ENCODE measurements around the gene C5orf47. TPM values are rescaled to one million over a fixed set of nuclear protein-coding genes. Genes with fewer than 3 reads are reported as not detected.
A peak's percentile ranks its signal among the peaks of the same experiment; 100 is the strongest.

The C5orf47 gene
- total RNA-seq, 6 experiments from 2014 or later: not detected

DNA sequence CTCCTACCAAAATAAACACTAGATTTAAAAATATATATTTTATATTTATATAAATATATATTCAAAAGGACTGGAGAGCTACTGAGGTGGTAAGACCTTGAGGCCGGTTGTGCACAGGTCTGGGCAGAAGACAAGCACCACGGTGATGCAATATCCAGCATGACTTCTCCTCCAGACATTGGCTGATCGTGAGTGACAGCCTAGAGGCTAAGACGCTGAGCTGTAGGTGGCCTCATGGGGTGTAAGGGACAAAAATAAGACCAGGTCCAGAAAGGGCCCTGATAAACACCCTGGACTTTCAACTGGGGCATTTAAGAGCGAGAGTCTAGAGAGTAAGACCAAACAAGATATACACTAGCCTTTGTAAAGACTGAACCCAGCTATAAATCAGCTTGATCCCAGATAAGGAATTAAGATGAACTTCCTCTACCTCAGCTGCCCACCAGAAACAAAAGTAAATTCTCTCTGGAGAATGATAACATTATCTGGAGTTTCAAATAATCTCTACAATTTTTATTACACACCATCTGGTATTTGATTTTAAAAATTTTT, 14.2 kb upstream of the C5orf47 start:
- Histone ChIP-seq H3K36me3 (no peaks in the 10 kb centered on the region), H3K27me3 (no peaks in the 10 kb centered on the region)

DNA sequence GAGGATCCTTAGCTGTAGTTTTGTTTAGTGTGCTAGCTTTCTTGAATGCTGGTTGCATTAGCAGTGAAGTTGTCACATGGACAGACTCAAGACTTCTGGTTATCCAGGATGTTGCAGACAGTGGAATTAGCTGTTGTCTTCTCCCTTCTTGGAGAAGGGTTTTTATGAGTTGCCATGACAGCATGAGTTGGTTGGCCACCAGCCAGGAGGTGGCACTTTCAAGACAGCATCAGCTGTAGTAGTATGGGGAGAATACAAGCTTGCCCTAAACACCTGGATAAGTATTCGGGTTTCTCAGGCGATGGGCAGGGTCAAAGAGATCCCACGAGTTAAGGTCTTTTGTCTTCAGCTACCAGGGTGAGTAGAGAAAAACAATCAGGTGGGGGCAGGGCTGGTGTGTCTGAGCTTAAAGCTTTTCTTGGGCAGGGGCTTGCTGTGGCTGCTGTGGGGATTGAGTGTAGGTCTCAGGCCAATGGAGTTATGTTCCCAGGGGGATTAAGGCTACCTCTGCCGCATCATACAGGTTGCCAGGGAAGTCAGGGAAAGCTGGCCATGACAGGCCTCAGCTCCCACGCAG, 7.7 kb upstream of the C5orf47 start:
- DNase-seq (no peak), ATAC-seq (no peak)
- no peak overlapping the region for H3K4me3 ChIP-seq
- intact Hi-C loops (cut with DNase I): loop anchor here in 1 of 2 donors (5.0 kb wide), 1 partner anchor 364 kb away; the partner anchor contains the start of gene BOD1
- H3K9me3 ChIP-seq: no peaks in the 10 kb centered on the region
- H3K36me3 ChIP-seq: no peaks in the 10 kb centered on the region
- WGBS (ENCODE audit: insufficient coverage, low coverage, low lambda C conversion rate, missing lambda C conversion rate): no CpG with 5 or more reads among the region's 5 CpGs
- H3K27me3 ChIP-seq: no peaks in the 10 kb centered on the region
- no peak overlapping the region for H3K27ac ChIP-seq
- TF ChIP-seq POLR2A (IDR thresholded peaks at IDR 0.05): no peak
- TF ChIP-seq, protein P1, sequence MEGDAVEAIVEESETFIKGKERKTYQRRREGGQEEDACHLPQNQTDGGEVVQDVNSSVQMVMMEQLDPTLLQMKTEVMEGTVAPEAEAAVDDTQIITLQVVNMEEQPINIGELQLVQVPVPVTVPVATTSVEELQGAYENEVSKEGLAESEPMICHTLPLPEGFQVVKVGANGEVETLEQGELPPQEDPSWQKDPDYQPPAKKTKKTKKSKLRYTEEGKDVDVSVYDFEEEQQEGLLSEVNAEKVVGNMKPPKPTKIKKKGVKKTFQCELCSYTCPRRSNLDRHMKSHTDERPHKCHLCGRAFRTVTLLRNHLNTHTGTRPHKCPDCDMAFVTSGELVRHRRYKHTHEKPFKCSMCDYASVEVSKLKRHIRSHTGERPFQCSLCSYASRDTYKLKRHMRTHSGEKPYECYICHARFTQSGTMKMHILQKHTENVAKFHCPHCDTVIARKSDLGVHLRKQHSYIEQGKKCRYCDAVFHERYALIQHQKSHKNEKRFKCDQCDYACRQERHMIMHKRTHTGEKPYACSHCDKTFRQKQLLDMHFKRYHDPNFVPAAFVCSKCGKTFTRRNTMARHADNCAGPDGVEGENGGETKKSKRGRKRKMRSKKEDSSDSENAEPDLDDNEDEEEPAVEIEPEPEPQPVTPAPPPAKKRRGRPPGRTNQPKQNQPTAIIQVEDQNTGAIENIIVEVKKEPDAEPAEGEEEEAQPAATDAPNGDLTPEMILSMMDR (IDR thresholded peaks at IDR 0.05): no peak
- no peaks in the 10 kb centered on the region for H3K4me1 ChIP-seq

More for the DNA sequence above, 14.2 kb upstream of the C5orf47 start:
- WGBS (ENCODE audit: insufficient coverage, low coverage, low lambda C conversion rate, missing lambda C conversion rate): 73% methylated on average over 4 of the region's 5 CpGs
- H3K4me1 ChIP-seq: peaks cover 0 to 12% (median 2%) of the 10 kb centered on the region in 4 donors
- intact Hi-C loops (cut with DNase I): loop anchor here (5.0 kb wide), 1 partner anchor 352 kb away; no protein-coding TSS in a partner anchor
- H3K9me3 ChIP-seq: no peaks in the 10 kb centered on the region
- H3K27ac ChIP-seq: no peak overlapping the region
- ATAC-seq (no peak), DNase-seq (no peak)
- no peak for TF ChIP-seq POLR2A (IDR thresholded peaks at IDR 0.05)
- TF ChIP-seq, protein P1 (IDR thresholded peaks at IDR 0.05): no peak
- H3K4me3 ChIP-seq: no peak overlapping the region

DNA sequence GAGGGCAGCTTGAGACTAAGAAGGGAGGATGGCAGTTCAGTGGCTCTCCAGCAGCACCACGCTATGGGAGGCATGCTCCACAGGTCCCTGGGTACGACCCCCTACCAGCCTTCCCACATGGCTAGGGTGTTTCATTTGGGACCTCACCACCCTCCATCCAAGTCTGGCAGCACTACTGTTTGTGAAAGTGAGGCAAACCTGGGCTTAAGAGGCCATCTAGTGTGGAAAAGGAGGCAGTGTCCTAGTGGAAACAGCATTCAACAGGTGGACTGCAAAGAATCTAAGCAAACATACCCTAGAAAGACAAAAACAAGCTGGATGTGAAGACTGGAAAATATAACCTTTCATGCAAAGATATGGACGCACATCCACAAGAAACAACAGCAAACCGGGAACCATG, 4.8 kb upstream of the C5orf47 start:
- Histone ChIP-seq H3K9me3 (no peaks in the 10 kb centered on the region), H3K27me3 (no peaks in the 10 kb centered on the region), H3K4me1 (no peaks in the 10 kb centered on the region), H3K27ac (no peak overlapping the region), H3K36me3 (no peaks in the 10 kb centered on the region), H3K4me3 (no peak overlapping the region)
- no peak for TF ChIP-seq POLR2A (IDR thresholded peaks at IDR 0.05)
- TF ChIP-seq, protein P1 (IDR thresholded peaks at IDR 0.05): peak; percentile 40 to 64 (median 51)
- ATAC-seq: peak; percentile 75 to 87 (median 78)
- WGBS (ENCODE audit: insufficient coverage, low coverage, low lambda C conversion rate, missing lambda C conversion rate): 13% methylated on average over 3 of the region's 4 CpGs
- intact Hi-C loops (cut with DNase I): loop anchor here in 1 of 2 donors (5.0 kb wide), 1 partner anchor 367 kb away; the partner anchor contains the start of gene BOD1
- no peak for DNase-seq

DNA sequence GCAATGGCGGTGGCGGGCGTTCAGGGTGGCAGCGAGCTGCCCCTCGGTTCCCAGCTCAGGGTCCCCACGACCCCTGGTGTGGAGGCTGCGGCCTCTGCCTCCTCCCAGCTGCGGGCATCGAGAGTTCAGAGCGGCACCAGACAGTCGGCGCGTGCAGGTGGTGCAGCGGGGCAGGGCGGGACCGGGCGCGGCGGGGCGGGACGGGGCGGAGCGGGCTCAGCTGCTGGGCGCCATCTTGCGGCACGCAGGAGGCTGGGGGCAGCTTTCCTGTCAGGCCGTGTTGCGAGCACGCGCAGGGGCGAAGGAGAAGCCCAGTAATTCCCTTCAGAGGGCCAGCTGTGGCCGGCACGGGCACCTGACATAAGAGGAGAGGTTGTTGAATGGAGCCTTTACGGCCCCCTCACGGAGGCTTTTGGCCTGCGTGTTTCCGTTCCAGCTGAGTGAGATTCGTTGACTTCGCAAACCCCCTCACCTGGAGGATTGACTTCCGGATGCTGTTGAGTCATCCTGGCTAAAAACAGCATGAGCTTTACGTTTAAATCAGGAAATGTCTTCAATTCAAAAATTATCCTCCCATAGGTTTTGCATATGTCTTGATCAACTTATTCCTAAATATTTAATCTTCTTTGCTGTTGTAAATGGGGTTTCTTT, 587 bp downstream of the C5orf47 start:
- no peak for DNase-seq
- Histone ChIP-seq H3K4me3 (no peak overlapping the region), H3K27ac (no peak overlapping the region), H3K27me3 (no peaks in the 10 kb centered on the region), H3K9me3 (no peaks in the 10 kb centered on the region), H3K4me1 (no peaks in the 10 kb centered on the region), H3K36me3 (no peaks in the 10 kb centered on the region)
- WGBS (ENCODE audit: insufficient coverage, low coverage, low lambda C conversion rate, missing lambda C conversion rate): 87% methylated on average over 4 of the region's 41 CpGs
- ATAC-seq: peak in 1 of 4 donors; percentile 14
- intact Hi-C loops (cut with DNase I): no loop called here
- TF ChIP-seq POLR2A (IDR thresholded peaks at IDR 0.05): no peak
- TF ChIP-seq, protein P1 (IDR thresholded peaks at IDR 0.05): no peak
